GM18858 (cell line): ENCODE data around the gene ZDHHC21.

ENCODE experiments used
- ATAC-seq: cut with Tn5 transposase; IDR thresholded peaks from one replicate; pipeline ENCODE4 v1.9.1; 2021; ENCODE audit not compliant: unreplicated experiment

The ZDHHC21 gene

DNA sequence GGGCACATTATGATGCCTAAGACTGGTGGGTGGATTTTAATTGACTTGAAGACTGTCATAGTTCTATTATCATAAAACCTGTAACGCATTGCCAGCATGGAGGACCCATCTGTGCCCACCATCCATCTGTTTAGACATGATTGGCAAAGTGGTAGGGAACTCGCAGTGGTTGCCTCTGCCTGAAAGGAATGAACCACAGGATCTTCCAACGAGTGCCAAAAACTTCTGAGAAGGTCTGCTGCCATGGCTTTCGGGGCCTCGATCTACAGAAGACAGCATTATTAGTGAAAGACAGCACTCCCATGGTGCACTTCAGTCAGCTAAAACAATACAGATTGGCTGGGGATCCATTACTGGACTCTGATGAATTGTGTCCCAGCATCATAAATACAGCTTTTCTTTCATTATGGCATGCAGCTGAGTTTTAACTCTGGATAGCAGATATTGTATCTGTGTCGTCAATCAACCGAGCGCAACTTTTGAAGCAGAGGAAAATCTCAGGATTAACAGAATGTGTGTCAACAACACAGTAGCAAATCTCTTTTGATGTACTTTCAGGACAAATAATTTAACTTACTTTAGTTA is 74.3 kb downstream of the ZDHHC21 start:
- ATAC-seq: no peak

DNA sequence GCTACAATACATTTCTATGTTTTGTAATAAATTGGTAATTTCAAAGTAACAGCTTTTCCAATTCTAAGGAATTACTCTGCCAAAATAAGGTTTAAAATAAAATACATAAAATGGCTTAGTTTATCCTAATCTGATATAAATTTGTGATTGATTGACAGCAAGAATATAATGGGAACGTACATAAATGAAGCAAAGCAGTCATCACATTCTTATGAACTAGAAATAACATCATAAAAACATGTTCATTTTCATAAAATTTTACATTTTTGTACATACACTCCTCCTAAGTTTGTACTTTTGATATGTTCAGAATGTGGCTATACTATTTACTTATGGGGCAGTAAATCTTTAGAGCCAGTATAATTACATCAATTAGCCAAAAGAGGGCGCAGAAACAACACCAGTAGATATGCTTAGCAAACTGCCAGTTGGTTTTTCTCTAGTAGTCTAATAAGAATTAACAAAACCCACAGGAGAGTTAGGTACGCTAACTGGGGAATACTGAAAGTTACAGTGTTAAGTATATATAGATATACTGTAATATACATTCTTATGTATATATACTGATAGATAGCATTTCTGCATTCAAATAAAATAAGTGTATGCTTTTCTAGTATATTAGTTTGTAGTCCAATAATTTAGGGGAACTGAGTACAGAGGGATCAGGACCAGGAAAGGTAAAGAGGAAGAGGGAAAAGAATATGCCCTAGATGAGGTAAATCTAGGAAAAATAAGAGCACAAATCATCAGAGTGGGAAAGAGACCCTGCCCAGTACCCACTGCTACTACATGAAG is 76.8 kb downstream of the ZDHHC21 start:
- ATAC-seq: peak; percentile 76

DNA sequence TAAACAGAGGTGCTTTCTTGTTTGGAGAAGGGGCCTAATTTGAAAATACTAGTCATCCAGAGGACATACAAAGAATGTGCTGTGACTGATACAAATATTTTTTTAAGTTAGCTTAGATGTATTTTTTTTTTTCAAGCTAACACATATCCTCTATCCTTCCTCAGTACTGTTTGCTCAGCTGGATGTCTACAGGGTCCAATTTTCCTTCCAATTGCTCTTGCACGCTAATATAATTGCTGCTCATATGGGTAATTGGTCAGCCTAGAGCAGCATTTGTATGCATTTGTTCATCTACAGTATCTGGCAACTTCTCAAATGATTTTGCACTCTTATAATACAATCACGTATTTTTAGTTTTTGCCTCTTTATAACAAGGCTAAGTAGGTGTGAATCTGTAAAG is 84.7 kb downstream of the ZDHHC21 start:
- no peak for ATAC-seq

DNA sequence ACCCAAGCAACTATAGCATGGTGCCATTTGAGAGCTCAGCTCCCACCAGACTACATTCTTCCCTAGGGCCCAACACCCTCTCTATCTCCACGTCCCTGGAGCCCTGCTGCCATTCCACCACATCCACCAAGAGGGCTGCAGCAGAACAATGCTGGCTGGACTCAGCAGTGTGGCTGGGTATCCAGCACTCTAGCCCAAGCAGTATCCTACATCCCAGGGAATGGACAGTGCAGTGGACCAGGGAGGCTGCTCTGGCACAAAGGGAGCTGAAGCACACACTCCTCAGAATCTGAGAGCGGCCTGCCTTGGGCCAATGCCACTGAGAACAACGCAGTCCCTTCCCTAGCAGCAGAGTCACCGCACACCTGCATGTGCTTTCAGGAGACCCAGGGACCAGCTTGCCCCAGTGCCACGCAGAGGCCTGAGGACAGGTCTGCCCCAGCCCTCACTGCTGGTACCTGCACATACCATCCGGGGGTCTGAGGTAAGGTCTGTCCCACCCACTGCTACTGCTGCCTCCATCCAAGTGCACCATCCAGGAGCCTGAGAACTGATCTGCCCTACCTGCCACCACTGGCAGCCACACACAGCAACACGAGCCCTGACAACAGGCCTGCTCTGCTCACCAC is 95.9 kb downstream of the ZDHHC21 start:
- ATAC-seq: no peak

DNA sequence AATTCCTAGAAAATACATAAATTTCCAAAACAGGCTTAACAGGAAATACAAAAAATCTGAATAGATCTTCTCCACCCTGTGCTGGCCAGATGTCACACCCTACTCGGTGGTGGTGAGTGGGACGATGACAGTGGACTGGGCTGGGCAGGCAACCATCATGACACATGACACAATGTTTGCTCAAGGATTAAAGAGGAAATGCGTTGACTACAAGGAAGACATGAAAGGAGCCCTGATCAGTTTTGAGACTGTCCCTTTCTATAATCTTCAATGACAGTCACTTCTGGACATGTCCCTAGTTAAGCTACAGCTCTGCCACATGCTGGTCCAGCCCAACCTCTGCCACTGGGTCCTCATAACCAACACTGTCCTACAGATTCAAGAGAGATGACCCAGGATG is 99.8 kb downstream of the ZDHHC21 start:
- ATAC-seq: no peak

DNA sequence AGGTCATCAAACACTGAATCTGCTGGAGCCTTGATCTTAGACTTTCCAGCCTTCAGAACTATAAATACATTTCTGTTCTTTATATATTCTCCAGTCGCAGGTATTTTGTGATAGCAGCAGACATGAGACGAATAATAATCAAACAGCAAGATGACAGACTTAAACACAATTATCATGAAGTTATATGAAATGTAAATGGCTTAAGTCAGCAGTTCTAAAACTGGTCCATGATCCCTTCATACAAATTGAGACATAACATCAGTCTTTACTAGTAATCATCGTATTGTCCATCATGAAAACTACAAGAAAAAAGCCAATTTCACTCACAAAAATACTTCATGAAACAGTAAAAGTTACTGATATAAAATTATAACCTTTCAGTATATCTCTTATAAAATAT is 101.8 kb downstream of the ZDHHC21 start:
- ATAC-seq: no peak

DNA sequence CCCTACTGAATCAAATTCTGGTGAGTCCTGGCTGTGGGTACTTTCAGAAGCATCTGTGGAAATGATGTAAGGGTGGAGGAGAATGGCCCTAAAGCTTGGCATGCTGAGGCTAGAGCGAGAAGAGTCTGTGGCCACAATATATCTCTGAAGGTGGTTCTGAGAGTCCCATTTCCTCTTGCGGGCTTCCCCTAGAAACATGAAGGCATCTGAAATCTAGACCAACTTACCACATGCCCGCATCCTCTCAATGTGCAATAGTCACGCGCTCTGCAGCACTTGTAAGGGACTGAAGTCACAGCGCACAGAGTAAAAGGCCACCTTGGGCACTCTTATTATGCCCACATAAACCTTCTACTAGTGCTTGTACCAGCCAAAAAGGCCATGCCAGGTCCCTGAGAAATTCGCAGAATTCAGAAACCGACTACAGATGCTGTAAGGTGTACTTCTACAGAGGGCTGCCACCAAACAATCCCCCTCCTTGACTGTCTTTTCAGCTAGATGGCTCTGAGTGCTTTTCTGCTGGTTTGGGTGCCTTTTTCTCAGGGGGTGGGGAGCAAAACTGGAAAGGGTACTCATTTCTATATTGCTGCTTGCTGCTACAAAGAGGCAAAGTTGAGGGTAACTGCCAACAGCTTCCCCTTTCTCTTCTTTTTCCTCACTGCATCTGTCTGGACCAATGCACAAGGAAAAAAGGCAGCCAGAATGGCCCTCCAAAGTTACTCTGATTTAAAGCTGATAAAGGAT is 107.3 kb downstream of the ZDHHC21 start:
- peak; percentile 99 for ATAC-seq

DNA sequence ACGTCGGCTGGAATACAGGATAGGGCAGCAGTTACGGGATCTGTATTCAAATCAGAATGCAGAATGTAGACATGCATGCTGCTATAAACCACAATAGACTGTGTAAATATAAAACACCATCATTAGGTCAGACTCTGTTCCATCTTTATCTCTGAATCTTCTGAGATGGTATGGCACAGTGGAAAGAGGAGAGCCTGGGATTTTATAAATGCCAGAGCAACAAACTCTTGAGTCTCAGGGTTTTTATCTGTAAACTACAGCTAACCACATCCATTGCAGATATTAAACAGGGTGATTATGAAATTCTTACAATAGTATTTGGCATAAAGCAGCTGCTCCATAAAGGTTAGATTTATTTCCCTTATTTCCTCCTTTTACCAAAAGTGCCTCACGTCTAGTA is 108.7 kb downstream of the ZDHHC21 start:
- no peak for ATAC-seq

DNA sequence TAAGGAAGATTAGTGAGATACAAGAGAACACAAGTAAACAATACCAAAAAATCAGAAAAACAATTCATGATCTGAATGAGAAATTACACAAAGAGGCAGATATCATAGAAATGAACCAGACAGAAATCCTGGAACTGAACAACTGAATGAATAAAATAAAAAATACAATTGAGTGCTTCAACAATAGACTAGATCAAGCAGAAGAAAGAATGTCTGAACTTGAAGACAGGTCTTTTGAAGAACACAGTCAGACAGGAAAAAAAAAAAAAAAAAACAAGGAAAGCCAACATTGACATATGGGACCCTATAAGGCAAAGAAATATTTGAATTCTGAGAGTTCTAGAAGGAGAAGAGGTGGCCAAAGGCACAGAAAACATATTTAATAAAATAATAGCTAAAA is 115.2 kb downstream of the ZDHHC21 start:
- ATAC-seq: no peak

DNA sequence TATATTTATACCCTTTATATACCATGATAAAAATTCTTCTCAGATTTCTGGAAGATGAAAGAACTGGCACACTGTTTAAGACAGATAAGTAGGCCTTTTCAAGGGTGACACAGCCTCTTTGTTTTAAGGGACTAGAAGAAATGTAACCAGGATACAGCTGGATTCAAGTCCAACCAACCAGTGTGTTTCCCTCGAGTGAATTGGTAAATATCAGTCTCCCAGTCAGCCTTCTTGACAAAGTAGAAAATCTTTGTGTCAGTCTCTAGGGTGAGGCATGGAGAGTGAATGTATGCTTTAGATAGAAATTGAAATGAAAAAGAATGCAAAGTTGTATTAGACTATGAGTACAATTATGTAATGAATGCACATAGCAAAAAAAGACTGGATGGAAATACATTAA is 119.1 kb downstream of the ZDHHC21 start:
- ATAC-seq: no peak

DNA sequence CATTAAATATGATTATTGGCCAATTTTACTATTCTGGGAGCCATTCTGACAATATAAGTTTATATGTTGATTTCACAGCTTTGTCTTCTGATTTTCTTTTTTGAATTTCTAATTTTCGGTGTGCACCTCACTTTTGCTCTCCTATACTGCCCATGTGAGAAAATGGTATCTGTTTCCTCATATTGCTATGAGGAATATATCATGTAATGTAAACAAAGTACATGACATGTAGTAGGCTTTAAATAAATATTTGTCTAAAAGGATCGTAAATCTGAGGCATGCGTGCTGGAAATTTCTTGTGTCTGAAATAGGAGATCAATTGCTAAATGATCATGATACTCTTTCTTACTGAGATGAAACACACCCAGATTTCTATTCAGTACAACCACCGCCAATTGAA is 119.9 kb downstream of the ZDHHC21 start:
- no peak for ATAC-seq

DNA sequence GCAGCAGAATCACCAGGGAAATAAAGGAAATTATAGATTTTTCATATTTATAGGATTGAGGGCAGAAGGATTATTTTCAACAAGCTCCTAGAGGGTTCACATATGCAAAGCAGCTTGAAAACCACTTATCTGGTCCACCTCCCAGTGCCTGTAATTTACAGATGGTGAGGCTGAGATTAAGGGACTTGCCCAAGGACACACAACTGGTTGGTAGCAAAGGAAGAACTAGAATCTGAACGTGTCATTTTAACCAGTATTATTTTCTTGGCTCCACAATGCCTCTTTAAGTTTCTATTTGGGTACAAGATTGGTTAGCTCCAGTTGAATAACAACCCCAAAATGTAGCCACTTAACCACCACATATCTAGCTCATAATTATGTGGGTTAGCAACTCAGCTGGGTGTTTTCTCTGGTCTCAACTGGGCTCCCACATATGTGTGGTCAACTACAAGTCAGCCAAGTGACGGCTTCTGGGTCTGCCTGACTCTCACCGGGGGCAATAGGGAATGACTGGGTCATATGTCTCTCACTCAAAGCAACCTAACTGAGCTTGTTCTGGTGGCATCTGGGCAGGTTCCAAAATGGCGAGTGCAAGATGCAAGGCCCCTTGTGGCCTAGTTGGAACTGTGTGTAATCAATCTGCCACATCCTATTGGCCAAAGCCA is 127.7 kb downstream of the ZDHHC21 start:
- ATAC-seq: no peak

DNA sequence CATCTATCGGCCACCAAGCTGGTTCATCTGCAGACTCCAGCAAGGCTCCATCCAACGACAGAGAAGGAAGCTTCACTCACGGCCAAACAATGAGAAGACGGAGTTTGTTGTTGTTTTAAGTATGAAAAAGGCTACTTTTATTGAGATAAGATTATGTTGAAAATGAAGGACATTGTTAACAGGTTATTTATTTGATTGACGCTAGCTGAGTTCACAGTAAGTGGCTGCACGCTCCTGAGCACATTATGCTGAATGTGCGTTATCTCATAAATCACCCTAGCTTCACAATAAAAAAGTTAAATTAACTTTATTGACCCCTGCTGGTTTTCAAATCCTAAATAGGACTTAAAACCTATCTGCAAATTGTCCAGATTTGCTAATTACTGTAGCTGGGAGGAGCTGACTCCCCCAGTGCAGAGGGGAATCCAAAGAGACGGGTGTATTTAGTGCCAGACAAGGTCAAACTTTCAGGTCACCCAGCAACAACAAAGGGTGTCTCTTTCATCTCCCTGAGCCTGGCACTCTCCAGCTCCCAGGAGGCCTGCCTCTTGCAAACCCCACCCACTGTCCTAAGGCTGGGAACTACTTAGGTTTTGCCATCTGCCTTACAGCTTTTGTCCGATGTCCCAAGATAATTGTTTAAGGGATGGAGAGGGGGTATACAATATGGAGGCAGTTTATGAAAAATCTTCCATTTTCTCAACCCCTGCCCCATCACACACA is 129.2 kb downstream of the ZDHHC21 start:
- ATAC-seq: no peak

DNA sequence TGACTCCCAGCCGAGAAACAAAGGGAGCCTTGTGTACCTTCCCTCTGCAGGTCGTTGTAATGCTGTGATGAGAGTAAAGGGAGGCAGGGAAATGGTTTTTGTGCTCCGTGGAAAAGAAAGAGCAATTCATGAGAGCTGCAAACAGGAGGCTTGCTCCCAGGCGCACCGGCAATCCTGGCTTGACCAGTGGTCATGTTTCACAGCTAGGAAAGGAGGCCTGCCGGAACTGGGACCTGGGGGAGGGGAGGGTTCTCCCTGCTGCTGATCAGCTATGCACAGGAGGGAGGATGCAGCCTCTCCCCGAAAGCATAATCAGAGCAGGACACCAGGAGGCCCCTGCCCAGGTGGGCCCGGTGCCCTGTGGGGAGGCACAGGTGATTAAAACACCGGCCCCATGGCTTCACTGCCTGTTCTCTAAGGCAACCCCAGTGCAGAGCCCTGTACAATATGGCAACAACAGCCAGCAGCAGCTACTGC is 131.3 kb downstream of the ZDHHC21 start:
- ATAC-seq: no peak
